HL-60 (cell line): ENCODE data around the gene MAP4K4.

ENCODE experiments used
- CTCF ChIP-seq: IDR thresholded peaks from one replicate; pipeline ENCODE4 v1.5.1; 2011; ENCODE audit warnings: low read length, control low read depth, inconsistent platforms; ENCODE audit not compliant: insufficient read depth
- REST ChIP-seq: IDR thresholded peaks from 2 replicates; pipeline ENCODE4 v1.6.1; 2012; ENCODE audit warnings: low read depth; ENCODE audit not compliant: insufficient replicate concordance
- SPI1 ChIP-seq: IDR thresholded peaks from 2 replicates; pipeline ENCODE4 v1.6.1; 2012; ENCODE audit warnings: low read depth, mild to moderate bottlenecking, borderline replicate concordance

- TF ChIP-seq CTCF, result no peak
- TF ChIP-seq REST, result no peak
- no peak for TF ChIP-seq SPI1
These were observed 96.6 kb downstream of the MAP4K4 start for GRCh38 chr2:101794141-101794540.
